Peyer's patch (tissue), 4 donors: ENCODE measurements around the gene AFG1L.

Experiments
- POLR2A ChIP-seq, 2 donors: fragments of 450-650 bp; IDR thresholded peaks; one replicate each; pipeline ENCODE4 v1.5.1; 2017; ENCODE audit warnings: antibody characterized with exemption in 2 of 2, mild to moderate bottlenecking in 2 of 2, moderate library complexity in 2 of 2
- TF ChIP-seq, protein P1 (sequence below), 6 experiments: fragments of 450-650 bp in 4 of 6; fragments of 200-600 bp in 2 of 6; sonication (generic) in 1 of 6; IDR thresholded peaks; one replicate each; pipeline ENCODE4 v1.5.1; 2017 to 2019; ENCODE audit warnings: antibody characterized with exemption in 6 of 6, mild to moderate bottlenecking in 3 of 6, moderate library complexity in 1 of 6

GRCh38 chr6:108417027-108417426 is 122.2 kb downstream of the AFG1L start:
- TF ChIP-seq, protein P1, sequence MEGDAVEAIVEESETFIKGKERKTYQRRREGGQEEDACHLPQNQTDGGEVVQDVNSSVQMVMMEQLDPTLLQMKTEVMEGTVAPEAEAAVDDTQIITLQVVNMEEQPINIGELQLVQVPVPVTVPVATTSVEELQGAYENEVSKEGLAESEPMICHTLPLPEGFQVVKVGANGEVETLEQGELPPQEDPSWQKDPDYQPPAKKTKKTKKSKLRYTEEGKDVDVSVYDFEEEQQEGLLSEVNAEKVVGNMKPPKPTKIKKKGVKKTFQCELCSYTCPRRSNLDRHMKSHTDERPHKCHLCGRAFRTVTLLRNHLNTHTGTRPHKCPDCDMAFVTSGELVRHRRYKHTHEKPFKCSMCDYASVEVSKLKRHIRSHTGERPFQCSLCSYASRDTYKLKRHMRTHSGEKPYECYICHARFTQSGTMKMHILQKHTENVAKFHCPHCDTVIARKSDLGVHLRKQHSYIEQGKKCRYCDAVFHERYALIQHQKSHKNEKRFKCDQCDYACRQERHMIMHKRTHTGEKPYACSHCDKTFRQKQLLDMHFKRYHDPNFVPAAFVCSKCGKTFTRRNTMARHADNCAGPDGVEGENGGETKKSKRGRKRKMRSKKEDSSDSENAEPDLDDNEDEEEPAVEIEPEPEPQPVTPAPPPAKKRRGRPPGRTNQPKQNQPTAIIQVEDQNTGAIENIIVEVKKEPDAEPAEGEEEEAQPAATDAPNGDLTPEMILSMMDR (IDR thresholded peaks at IDR 0.05): no peak
- TF ChIP-seq POLR2A (IDR thresholded peaks at IDR 0.05): no peak
